ENCODE measurements around the gene SSRP1. TPM values are rescaled to one million over a fixed set of nuclear protein-coding genes. Genes with fewer than 3 reads are reported as not detected.

The SSRP1 gene
- total RNA-seq: 63.7 and 83.0 TPM in 2 replicates

GRCh38 chr11:57335343-57336110 is at the start of gene SSRP1:
Gene SSRP1 (minus strand): TSS chr11:57335892. CDS start chr11:57335121, 771 bp downstream.

GRCh38 chr11:57380975-57381374 is 45.3 kb upstream of the SSRP1 start, which contains the start of gene PRG3:
Gene PRG3 (minus strand): TSS chr11:57381150. CDS start chr11:57380708, 442 bp downstream.

DNA sequence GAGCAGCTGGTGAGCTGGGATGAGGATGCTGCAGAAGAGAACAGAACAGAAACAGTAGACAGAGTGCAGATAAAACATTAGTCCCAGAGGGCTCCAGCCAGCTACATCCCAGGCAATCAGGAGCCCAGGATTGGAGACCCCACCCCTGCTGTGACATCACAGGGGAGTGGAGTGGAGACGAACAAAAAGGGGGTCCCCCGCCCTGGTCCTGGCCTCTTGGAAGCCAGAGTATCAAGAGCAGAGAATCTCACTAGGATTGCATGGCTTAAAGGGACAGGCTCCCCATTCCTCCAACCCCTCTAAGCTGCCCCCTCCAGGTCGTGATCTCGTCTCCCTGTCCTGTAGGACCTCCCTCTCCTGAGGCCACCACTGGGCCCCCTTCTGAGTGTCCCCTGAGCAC is 2.5 kb upstream of the SSRP1 start, which contains the start of gene P2RX3:
Gene P2RX3 (plus strand): TSS at position 211 of the 400 bp plus-strand sequence. CDS start 199 bp downstream, outside the sequence.

GRCh38 chr11:57324886-57325734 is 10.6 kb downstream of the SSRP1 start, which contains the start of gene TNKS1BP1:
Gene TNKS1BP1 (minus strand): TSS chr11:57324952. CDS start chr11:57321885, 3,067 bp downstream.

Other genes starting within 250 kb of the SSRP1 start
- gene LRRC55, start 153.9 kb downstream of the SSRP1 start, total RNA-seq: not detected in 2 replicates
- 0.19 and 0.66 TPM in 2 replicates for gene APLNR, start 98.6 kb downstream of the SSRP1 start, total RNA-seq
- gene TNKS1BP1, start 10.9 kb downstream of the SSRP1 start, total RNA-seq: 57.5 and 73.6 TPM in 2 replicates
- not detected in 2 replicates for gene P2RX3, start 2.5 kb upstream of the SSRP1 start, total RNA-seq
- gene PRG3, start 45.3 kb upstream of the SSRP1 start, total RNA-seq: not detected in 2 replicates
- gene PRG2, start 54.8 kb upstream of the SSRP1 start, total RNA-seq: not detected in 2 replicates
- 10.3 and 16.4 TPM in 2 replicates for gene SLC43A3, start 91.2 kb upstream of the SSRP1 start, total RNA-seq
- not detected in 2 replicates for gene RTN4RL2, start 124.6 kb upstream of the SSRP1 start, total RNA-seq
- gene SLC43A1, start 179.8 kb upstream of the SSRP1 start, total RNA-seq: 6.2 and 8.3 TPM in 2 replicates
- gene TIMM10, start 194.9 kb upstream of the SSRP1 start, total RNA-seq: 50.9 and 68.6 TPM in 2 replicates
- gene SMTNL1, start 201.7 kb upstream of the SSRP1 start, total RNA-seq: not detected in 2 replicates
- gene UBE2L6, start 231.8 kb upstream of the SSRP1 start, total RNA-seq: 44.3 and 44.8 TPM in 2 replicates

All from aortic smooth muscle cell (primary cell).